ENCODE measurements around the gene VPS13D.

DNA sequence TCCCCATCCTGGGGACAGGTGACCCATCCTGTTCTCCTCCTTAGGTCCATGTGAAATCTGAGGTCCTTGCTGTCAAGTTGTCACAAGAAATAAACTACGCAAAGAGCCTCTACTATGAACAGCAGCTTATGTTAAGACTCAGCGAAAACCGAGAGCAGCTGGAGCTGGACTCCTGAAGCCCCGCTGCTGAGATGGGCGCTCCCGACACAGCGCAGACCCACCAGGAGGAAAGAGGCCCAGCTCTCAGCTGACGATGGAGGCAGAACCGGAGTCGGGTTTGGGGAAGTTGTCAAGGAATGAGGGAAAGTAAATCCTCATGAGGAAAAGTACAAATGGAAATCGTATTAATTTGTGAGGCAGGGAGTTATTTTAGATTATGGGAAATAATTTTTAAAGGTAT lies 279.0 kb downstream of the VPS13D start:
- TF ChIP-seq, protein P1, sequence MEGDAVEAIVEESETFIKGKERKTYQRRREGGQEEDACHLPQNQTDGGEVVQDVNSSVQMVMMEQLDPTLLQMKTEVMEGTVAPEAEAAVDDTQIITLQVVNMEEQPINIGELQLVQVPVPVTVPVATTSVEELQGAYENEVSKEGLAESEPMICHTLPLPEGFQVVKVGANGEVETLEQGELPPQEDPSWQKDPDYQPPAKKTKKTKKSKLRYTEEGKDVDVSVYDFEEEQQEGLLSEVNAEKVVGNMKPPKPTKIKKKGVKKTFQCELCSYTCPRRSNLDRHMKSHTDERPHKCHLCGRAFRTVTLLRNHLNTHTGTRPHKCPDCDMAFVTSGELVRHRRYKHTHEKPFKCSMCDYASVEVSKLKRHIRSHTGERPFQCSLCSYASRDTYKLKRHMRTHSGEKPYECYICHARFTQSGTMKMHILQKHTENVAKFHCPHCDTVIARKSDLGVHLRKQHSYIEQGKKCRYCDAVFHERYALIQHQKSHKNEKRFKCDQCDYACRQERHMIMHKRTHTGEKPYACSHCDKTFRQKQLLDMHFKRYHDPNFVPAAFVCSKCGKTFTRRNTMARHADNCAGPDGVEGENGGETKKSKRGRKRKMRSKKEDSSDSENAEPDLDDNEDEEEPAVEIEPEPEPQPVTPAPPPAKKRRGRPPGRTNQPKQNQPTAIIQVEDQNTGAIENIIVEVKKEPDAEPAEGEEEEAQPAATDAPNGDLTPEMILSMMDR (IDR thresholded peaks at IDR 0.05), result no peak
- TF ChIP-seq SIN3A (IDR thresholded peaks at IDR 0.05; ENCODE audit: borderline replicate concordance, low read depth, low read length) (no peak), EP300 (IDR thresholded peaks at IDR 0.05; ENCODE audit: borderline replicate concordance in 1 of 2, low read depth in 1 of 2, low read length in 1 of 2) (no peak), TEAD4 (IDR thresholded peaks at IDR 0.05; ENCODE audit: borderline replicate concordance, insufficient read depth) (no peak), NRF1 (IDR thresholded peaks at IDR 0.05; ENCODE audit: low read depth, low read length) (no peak)

Measured in SK-N-SH (cell line).